Right lobe of liver (tissue), 6 donors: ENCODE measurements around the gene RNPEP. TPM values are rescaled to one million over a fixed set of nuclear protein-coding genes. Genes with fewer than 3 reads are reported as not detected.
"Not testable (repeated sequence)": the region's sequence is repeated elsewhere in the genome, so short reads cannot be mapped to it uniquely, and the experiment has no call there.

Experiments
- ATAC-seq, 4 donors: fragments of 200-7000 bp; cut with Tn5 transposase; one replicate each; pipeline ENCODE4 v1.9.1; 2020; ENCODE audit warnings: mild to moderate bottlenecking in 4 of 4, moderate library complexity in 4 of 4
- DNase-seq, 3 donors: peaks; one replicate each; pipeline ENCODE4 v3.0.0-alpha.2; 2020
- H3K27ac ChIP-seq, 3 donors: fragments of 200-600 bp; one replicate each; pipeline ENCODE4 v1.8.0; 2022
- H3K27me3 ChIP-seq, 2 donors: fragments of 200-600 bp; one replicate each; pipeline ENCODE4 v1.8.0; 2022
- H3K36me3 ChIP-seq, 4 donors: fragments of 200-600 bp; sonication (generic) in 1 of 4; one replicate each; pipeline versions ENCODE4 v1.5.1 to v1.8.0; 2017 to 2022; ENCODE audit warnings: control low read depth in 1 of 4
- H3K4me1 ChIP-seq, 4 donors: fragments of 200-600 bp; sonication (generic) in 1 of 4; one replicate each; pipeline versions ENCODE4 v1.5.1 to v1.8.0; 2017 to 2022; ENCODE audit warnings: control low read depth in 1 of 4
- H3K4me3 ChIP-seq, 3 donors: fragments of 200-600 bp; one replicate each; pipeline ENCODE4 v1.8.0; 2022
- H3K9me3 ChIP-seq, 4 donors: fragments of 200-600 bp; sonication (generic) in 1 of 4; one replicate each; pipeline versions ENCODE4 v1.5.1 to v1.8.0; 2017 to 2022; ENCODE audit warnings: control low read depth in 1 of 4
- CTCF ChIP-seq, 4 donors: fragments of 200-600 bp in 3 of 4; fragments of 450-650 bp in 1 of 4; IDR thresholded peaks; one replicate each; pipeline versions ENCODE4 v1.5.1 to v1.8.0; 2016 to 2022; ENCODE audit warnings: antibody characterized with exemption in 4 of 4, mild to moderate bottlenecking in 2 of 4
- POLR2A ChIP-seq: fragments of 450-650 bp; IDR thresholded peaks from one replicate; pipeline ENCODE4 v1.6.1; 2017; ENCODE audit warnings: antibody characterized with exemption, mild to moderate bottlenecking
- WGBS: methylation state at CpG from one replicate; pipeline ENCODE4 v1.1.6; 2018; ENCODE audit warnings: low coverage, low lambda C conversion rate; ENCODE audit not compliant: insufficient coverage; ENCODE audit errors: missing lambda C conversion rate; 5-methylcytosine and 5-hydroxymethylcytosine counted together
- intact Hi-C, 2 donors: fragments of 100-400 bp; cut with DNase I; formaldehyde crosslinking; loops; one replicate each; pipeline versions ENCODE4 v1.11.2 to v1.14.1; 2022
- total RNA-seq, 6 experiments: library from RNA; depleted of rRNA in 2 of 6; stranded (reverse); fragments of >200 nt in 2 of 6; fragmentation: NEBNext Ultra II Directional in 3 of 6; extraction: Animal tissue kit (Norgen Biotek cat#: 25700) in 3 of 6; gene quantifications; one replicate each; pipeline versions ENCODE4 v1.1.0 to v1.2.4, GENCODE V29; 2016 to 2023
- donor health status: DM: no; HTN: yes; CAD: no.
- donor health status: DM: no; HTN: no; CAD: no.
- donor health status: DM: no; HTN: no; CAD: no.
- donor health status: DM: no; HTN: yes; CAD: no.
- donor health status: DM: no; HTN: yes; CAD: no.

RNPEP gene
- total RNA-seq, 6 experiments from 2014 or later: 28.9 to 51.5 (median 41.3) TPM

- Histone ChIP-seq H3K36me3 (peaks cover 0 to 33% (median 14%) of the 10 kb centered on the region in 4 donors), H3K9me3 (no peaks in the 10 kb centered on the region), H3K4me3 (peak within 1 kb of the TSS; percentile 76 to 95 (median 91)), H3K4me1 (peaks cover 0 to 11% (median 0%) of the 10 kb centered on the region in 4 donors), H3K27ac (peak within 1 kb of the TSS; percentile 68 to 78 (median 72)), H3K27me3 (no peaks in the 10 kb centered on the region)
- intact Hi-C loops: no loop called here
- DNase-seq (peak; percentile 96 to 98 (median 97)), ATAC-seq (peak; percentile 99 to 100 (median 99))
- under 1% methylated on average over 18 of the region's 43 CpGs for WGBS
- TF ChIP-seq POLR2A (peak; percentile 89), CTCF (IDR thresholded peaks at IDR 0.05) (no peak)
Measured at GRCh38 chr1:201955009-201955728, 27.3 kb upstream of the RNPEP start, which contains the start of gene TIMM17A. TSS of gene TIMM17A (plus strand) at chr1:201955503. CDS start at chr1:201955527, 24 bp downstream.

- WGBS: 0% methylated on average over 8 of the region's 17 CpGs
- no peak for TF ChIP-seq POLR2A
- TF ChIP-seq CTCF (IDR thresholded peaks at IDR 0.05): no peak
- intact Hi-C loops: no loop called here
Measured at GRCh38 chr1:201955729-201956143, 26.7 kb upstream of the RNPEP start.

GRCh38 chr1:201958348-201958747, 24.1 kb upstream of the RNPEP start:
- DNase-seq (no peak), ATAC-seq (no peak)
- Histone ChIP-seq H3K27me3 (no peaks in the 10 kb centered on the region), H3K36me3 (peaks cover 0 to 65% (median 28%) of the 10 kb centered on the region in 4 donors), H3K4me3 (no peak overlapping the region), H3K27ac (no peak overlapping the region), H3K4me1 (peaks cover 0 to 11% (median 0%) of the 10 kb centered on the region in 4 donors), H3K9me3 (no peaks in the 10 kb centered on the region)
- intact Hi-C loops: no loop called here
- TF ChIP-seq POLR2A (no peak), CTCF (IDR thresholded peaks at IDR 0.05) (no peak)
- 78% methylated on average over 5 of the region's 5 CpGs for WGBS

More at GRCh38 chr1:201955729-201956143, 26.7 kb upstream of the RNPEP start:
- Histone ChIP-seq H3K4me1 (peaks cover 0 to 11% (median 0%) of the 10 kb centered on the region in 4 donors), H3K36me3 (peaks cover 0 to 39% (median 15%) of the 10 kb centered on the region in 4 donors), H3K27me3 (no peaks in the 10 kb centered on the region), H3K27ac (peak overlapping the region; percentile 68 to 78 (median 72)), H3K4me3 (peak overlapping the region; percentile 76 to 95 (median 91)), H3K9me3 (no peaks in the 10 kb centered on the region)
- DNase-seq (no peak), ATAC-seq (peak; percentile 2 to 53 (median 52))

- H3K36me3 ChIP-seq: peaks cover 7 to 97% (median 47%) of the 10 kb centered on the region in 4 donors
- WGBS: 92% methylated on average over 7 of the region's 10 CpGs
Measured at GRCh38 chr1:201962382-201962781, 20.1 kb upstream of the RNPEP start.

GRCh38 chr1:201964261-201964660, 18.2 kb upstream of the RNPEP start:
- TF ChIP-seq POLR2A (no peak), CTCF (IDR thresholded peaks at IDR 0.05) (no peak)
- no peak overlapping the region for H3K27ac ChIP-seq
- DNase-seq: no peak
- no peaks in the 10 kb centered on the region for H3K9me3 ChIP-seq
- WGBS: 78% methylated on average over 1 of the region's 1 CpG
- H3K4me1 ChIP-seq: no peaks in the 10 kb centered on the region
- peaks cover 7 to 97% (median 39%) of the 10 kb centered on the region in 4 donors for H3K36me3 ChIP-seq
- H3K4me3 ChIP-seq: no peak overlapping the region
- H3K27me3 ChIP-seq: no peaks in the 10 kb centered on the region
- ATAC-seq: no peak
- intact Hi-C loops: no loop called here

More at GRCh38 chr1:201962382-201962781, 20.1 kb upstream of the RNPEP start:
- H3K27ac ChIP-seq, ATAC-seq, H3K9me3 ChIP-seq, H3K27me3 ChIP-seq, DNase-seq, H3K4me3 ChIP-seq, H3K4me1 ChIP-seq, intact Hi-C loops: not testable (repeated sequence)
